HuH-7 (cell line): ENCODE data around the gene DGAT2.
A peak's percentile ranks its signal among the peaks of the same experiment; 100 is the strongest.

Experiments used
- DNase-seq: peaks from one replicate; pipeline ENCODE4 v3.0.0; 2011; ENCODE audit warnings: low spot score

Gene DGAT2

GRCh38 chr11:75780888-75781287, 12.3 kb downstream of the DGAT2 start:
- DNase-seq = no peak

- DNase-seq = no peak
Measured at GRCh38 chr11:75781296-75781695, 12.7 kb downstream of the DGAT2 start.

GRCh38 chr11:75781831-75782230, 13.3 kb downstream of the DGAT2 start:
- no peak for DNase-seq

GRCh38 chr11:75782540-75783263, 14.1 kb downstream of the DGAT2 start:
- DNase-seq = no peak

GRCh38 chr11:75783416-75784084, 15.0 kb downstream of the DGAT2 start:
- no peak for DNase-seq

- DNase-seq = no peak
Measured at GRCh38 chr11:75784085-75784478, 15.5 kb downstream of the DGAT2 start.

GRCh38 chr11:75784506-75784905, 15.9 kb downstream of the DGAT2 start:
- no peak for DNase-seq

- no peak for DNase-seq
Measured at GRCh38 chr11:75785187-75785586, 16.6 kb downstream of the DGAT2 start.

- peak; percentile 67 for DNase-seq
Measured at GRCh38 chr11:75786101-75786736, 17.6 kb downstream of the DGAT2 start.

GRCh38 chr11:75789521-75789920, 20.9 kb downstream of the DGAT2 start:
- no peak for DNase-seq

- DNase-seq = no peak
Measured at GRCh38 chr11:75790986-75791385, 22.4 kb downstream of the DGAT2 start.

- DNase-seq = no peak
Measured at GRCh38 chr11:75792127-75792731, 23.7 kb downstream of the DGAT2 start.

- no peak for DNase-seq
Measured at GRCh38 chr11:75792997-75793800, 24.6 kb downstream of the DGAT2 start.

- DNase-seq = no peak
Measured at GRCh38 chr11:75793966-75794365, 25.4 kb downstream of the DGAT2 start.

- no peak for DNase-seq
Measured at GRCh38 chr11:75795276-75796090, 26.9 kb downstream of the DGAT2 start.

- no peak for DNase-seq
Measured at GRCh38 chr11:75796091-75796435, 27.5 kb downstream of the DGAT2 start.

GRCh38 chr11:75797116-75797515, 28.5 kb downstream of the DGAT2 start:
- DNase-seq = no peak

GRCh38 chr11:75797792-75798191, 29.2 kb downstream of the DGAT2 start:
- DNase-seq = no peak

- DNase-seq = no peak
Measured at GRCh38 chr11:75800136-75800675, 31.6 kb downstream of the DGAT2 start.

- no peak for DNase-seq
Measured at GRCh38 chr11:75800728-75801361, 32.3 kb downstream of the DGAT2 start.
